CD14-positive monocyte (primary cell): ENCODE results near the gene RALGAPA1. TPM values are rescaled to one million over a fixed set of nuclear protein-coding genes. Genes with fewer than 3 reads are reported as not detected.

Experiments
- DNase-seq, 3 donors: peaks; one replicate each; pipeline ENCODE4 v3.0.0-alpha.2; 2011 to 2022
- H2AFZ ChIP-seq: 2 replicates; pipeline ENCODE4 v1.6.0; 2012; ENCODE audit warnings: mild to moderate bottlenecking, low read depth, low read length, inconsistent platforms; ENCODE audit not compliant: insufficient read depth, poor library complexity, severe bottlenecking
- H3K27ac ChIP-seq, 2 donors: 1 replicate in 1 of 2; 2 replicates in 1 of 2; pipeline ENCODE4 v1.5.1; 2012 to 2013; ENCODE audit warnings: low read length in 2 of 2, control low read depth in 1 of 2, inconsistent platforms in 1 of 2, low read depth in 1 of 2, mild to moderate bottlenecking in 1 of 2
- H3K27me3 ChIP-seq, 2 donors: one replicate each; pipeline versions ENCODE4 v1.6.0 to v1.6.1; 2011 to 2013; ENCODE audit warnings: low read length in 2 of 2; ENCODE audit not compliant: control insufficient read depth in 2 of 2, insufficient read depth in 2 of 2
- H3K36me3 ChIP-seq, 2 donors: replicated peaks in 1 of 2; 1 replicate in 1 of 2; 2 replicates in 1 of 2; pipeline versions ENCODE4 v1.5.1 to v1.6.1; 2012 to 2013; ENCODE audit warnings: low read length in 2 of 2, control low read depth in 1 of 2, inconsistent platforms in 1 of 2, mild to moderate bottlenecking in 1 of 2; ENCODE audit not compliant: insufficient read depth in 2 of 2, control insufficient read depth in 1 of 2
- H3K4me1 ChIP-seq, 2 donors: 1 replicate in 1 of 2; 2 replicates in 1 of 2; pipeline versions ENCODE4 v1.5.1 to v1.6.1; 2012 to 2013; ENCODE audit warnings: low read length in 2 of 2, control low read depth in 1 of 2, inconsistent platforms in 1 of 2, mild to moderate bottlenecking in 1 of 2, moderate library complexity in 1 of 2; ENCODE audit not compliant: insufficient read depth in 2 of 2, control insufficient read depth in 1 of 2
- H3K4me2 ChIP-seq: replicated peaks from 2 replicates; pipeline ENCODE3; 2012; ENCODE audit warnings: low read length, moderate library complexity, mild to moderate bottlenecking; ENCODE audit not compliant: poor library complexity, severe bottlenecking; ENCODE audit errors: extremely low read depth
- H3K4me3 ChIP-seq, 3 experiments: fragments of 200-600 bp in 1 of 3; sonication (generic) in 1 of 3; replicated peaks in 1 of 3; 1 replicate in 2 of 3; 2 replicates in 1 of 3; pipeline ENCODE4 v1.5.1; 2011 to 2013; ENCODE audit warnings: low read length in 3 of 3, mild to moderate bottlenecking in 3 of 3, control low read depth in 2 of 3, low read depth in 2 of 3, inconsistent platforms in 1 of 3, moderate library complexity in 1 of 3
- H3K79me2 ChIP-seq: 2 replicates; pipeline ENCODE4 v1.6.0; 2012; ENCODE audit warnings: mild to moderate bottlenecking, control low read depth, inconsistent platforms, low read length, moderate library complexity; ENCODE audit not compliant: insufficient read depth
- H3K9ac ChIP-seq: 2 replicates; pipeline ENCODE4 v1.6.0; 2017; ENCODE audit warnings: low read length, mild to moderate bottlenecking; ENCODE audit not compliant: insufficient read depth, poor library complexity, severe bottlenecking
- H3K9me3 ChIP-seq, 2 donors: replicated peaks in 1 of 2; 1 replicate in 1 of 2; 2 replicates in 1 of 2; pipeline versions ENCODE4 v1.5.1 to v1.6.1; 2012 to 2013; ENCODE audit warnings: low read length in 2 of 2, control low read depth in 1 of 2; ENCODE audit not compliant: control insufficient read depth in 1 of 2, insufficient read depth in 1 of 2
- H4K20me1 ChIP-seq: 2 replicates; pipeline ENCODE4 v1.6.0; 2012; ENCODE audit warnings: mild to moderate bottlenecking, low read length, control low read depth, moderate library complexity; ENCODE audit not compliant: insufficient read depth
- H3K27ac Mint-ChIP-seq, 7 donors: one replicate each; pipeline ENCODE4 v1.8.0; 2020; ENCODE audit warnings: mild to moderate bottlenecking in 7 of 7, mixed read lengths in 7 of 7, moderate library complexity in 6 of 7, inconsistent platforms in 2 of 7
- H3K27me3 Mint-ChIP-seq, 3 donors: one replicate each; pipeline ENCODE4 v1.8.0; 2021 to 2022; ENCODE audit warnings: low read depth in 3 of 3, mild to moderate bottlenecking in 3 of 3, mixed read lengths in 3 of 3, moderate library complexity in 3 of 3, inconsistent platforms in 1 of 3
- H3K36me3 Mint-ChIP-seq, 2 donors: one replicate each; pipeline ENCODE4 v1.8.0; 2020; ENCODE audit warnings: mixed read lengths in 2 of 2, inconsistent platforms in 1 of 2, mild to moderate bottlenecking in 1 of 2
- H3K4me1 Mint-ChIP-seq: one replicate; pipeline ENCODE4 v1.8.0; 2020; ENCODE audit warnings: mild to moderate bottlenecking, mixed read lengths
- H3K4me3 Mint-ChIP-seq, 2 donors: one replicate each; pipeline ENCODE4 v1.8.0; 2020; ENCODE audit warnings: mild to moderate bottlenecking in 2 of 2, mixed read lengths in 2 of 2, moderate library complexity in 1 of 2
- H3K9me3 Mint-ChIP-seq, 7 donors: one replicate each; pipeline ENCODE4 v1.8.0; 2020 to 2022; ENCODE audit warnings: mixed read lengths in 7 of 7, mild to moderate bottlenecking in 6 of 7, moderate library complexity in 6 of 7, inconsistent platforms in 2 of 7
- CTCF ChIP-seq: fragments of 200-600 bp; IDR thresholded peaks from one replicate; pipeline ENCODE4 v1.8.0; 2022; ENCODE audit warnings: antibody characterized with exemption, mild to moderate bottlenecking
- intact Hi-C, 2 donors: fragments of 100-400 bp; cut with micrococcal nuclease; formaldehyde crosslinking; loops; one replicate each; pipeline versions ENCODE4 v1.15.0 to v1.15.1; 2023
- polyA plus RNA-seq, 3 donors: library from polyadenylated mRNA; depleted of rRNA in 1 of 3; unstranded in 2 of 3; stranded (reverse) in 1 of 3; fragments of 300-500 nt in 2 of 3; fragments of >200 nt in 1 of 3; fragmentation: Illumina TruSeq in 2 of 3; gene quantifications; 1 replicate in 2 of 3; 2 replicates in 1 of 3; pipeline ENCODE4 v1.2.3, GENCODE V29; 2012 to 2021
- small RNA-seq: library from RNA; depleted of rRNA; stranded (forward); fragments of <200 nt; gene quantifications from one replicate; pipeline ENCODE3, GENCODE V24; 2012; ENCODE audit warnings: low read depth; ENCODE audit not compliant: insufficient read length

Gene RALGAPA1
- polyA plus RNA-seq, 3 donors, result 3.2 to 7.4 (median 4.1) TPM

DNA sequence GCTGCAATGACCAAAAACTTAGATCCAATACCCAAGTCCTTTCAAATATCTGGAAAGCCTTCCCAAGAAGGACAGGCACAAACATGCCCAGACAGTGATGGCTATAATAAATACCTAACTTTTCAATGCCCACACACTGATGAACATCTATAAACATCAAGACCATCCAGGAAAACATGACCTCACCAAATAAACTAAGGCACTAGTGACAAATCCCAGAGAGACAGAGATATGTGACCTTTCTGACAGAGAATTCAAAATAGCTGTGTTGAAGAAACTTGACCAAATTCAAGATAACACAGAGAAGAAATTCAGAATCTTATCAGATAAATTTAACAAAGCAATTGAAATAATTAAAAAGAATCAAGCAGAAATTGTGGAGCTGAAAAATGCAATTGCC is 313.8 kb downstream of the RALGAPA1 start:
- DNase-seq, result no peak
- Histone ChIP-seq H3K9me3 (peaks cover 16 to 17% of the 10 kb centered on the region in 2 donors), H3K27ac (no peak overlapping the region), H2AFZ (no peak overlapping the region), H3K4me1 (no peaks in the 10 kb centered on the region), H3K36me3 (no peaks in the 10 kb centered on the region), H4K20me1 (no peaks in the 10 kb centered on the region), H3K79me2 (no peaks in the 10 kb centered on the region), H3K4me2 (no peak overlapping the region), H3K9ac (no peak overlapping the region), H3K4me3 (no peak overlapping the region), H3K27me3 (no peaks in the 10 kb centered on the region)
- Mint-ChIP-seq H3K9me3 (peaks cover 6 to 33% (median 22%) of the 10 kb centered on the region in 7 donors), H3K4me3 (no peak overlapping the region), H3K4me1 (no peaks in the 10 kb centered on the region), H3K27me3 (peaks cover 4 to 5% (median 5%) of the 10 kb centered on the region in 3 donors), H3K36me3 (no peaks in the 10 kb centered on the region), H3K27ac (no peak overlapping the region)
- TF ChIP-seq CTCF, result no peak
- intact Hi-C loops, result no loop called here

DNA sequence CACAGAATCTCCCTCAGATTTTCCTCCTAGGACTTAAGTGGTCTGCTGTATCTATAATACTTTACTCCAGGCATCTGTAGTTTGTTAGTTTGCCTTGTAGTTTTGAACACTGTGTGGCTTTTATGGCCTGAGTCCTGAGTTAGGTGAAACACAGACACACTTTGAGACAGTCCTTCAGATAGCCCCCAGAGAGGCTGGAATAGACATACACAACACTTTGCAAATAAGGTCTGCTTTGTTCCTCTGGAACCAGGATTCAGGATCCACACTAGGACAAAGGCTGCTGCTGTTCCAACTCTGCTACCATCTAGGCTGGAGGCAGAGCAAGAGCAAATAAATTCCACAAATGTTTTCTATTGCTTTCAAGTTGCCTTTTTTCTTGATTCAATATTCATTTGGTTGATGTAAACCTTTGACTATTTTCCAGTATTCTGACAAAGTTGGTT is 316.5 kb downstream of the RALGAPA1 start:
- Histone ChIP-seq H3K9ac (no peak overlapping the region), H2AFZ (no peak overlapping the region), H3K79me2 (no peaks in the 10 kb centered on the region), H3K27ac (no peak overlapping the region), H4K20me1 (no peaks in the 10 kb centered on the region), H3K4me3 (no peak overlapping the region), H3K9me3 (peaks cover 16 to 17% of the 10 kb centered on the region in 2 donors), H3K4me2 (no peak overlapping the region), H3K36me3 (no peaks in the 10 kb centered on the region), H3K4me1 (no peaks in the 10 kb centered on the region), H3K27me3 (no peaks in the 10 kb centered on the region)
- Mint-ChIP-seq H3K9me3 (peaks cover 6 to 32% (median 23%) of the 10 kb centered on the region in 7 donors), H3K36me3 (no peaks in the 10 kb centered on the region), H3K4me3 (no peak overlapping the region), H3K27me3 (peaks cover 3 to 4% (median 4%) of the 10 kb centered on the region in 3 donors), H3K27ac (no peak overlapping the region), H3K4me1 (no peaks in the 10 kb centered on the region)
- no peak for DNase-seq
- TF ChIP-seq CTCF, result no peak
- intact Hi-C loops, result no loop called here

Small RNA genes lying within 50 kb of the gene (small RNA-seq; reads per million reads assigned to genes)
- not detected for gene RF00322

Other genes starting within 250 kb of the RALGAPA1 start
- 1 to 10 TPM in 2 of 3 donors, under 1 TPM in 1; 0.86 to 2.1 (median 1.7) TPM for gene BRMS1L, start 17.0 kb upstream of the RALGAPA1 start, polyA plus RNA-seq